Measurements from ENCODE around the gene ARID5B.

- TF ChIP-seq EZH2 (IDR thresholded peaks at IDR 0.05; ENCODE audit: low read length, missing control alignments): no peak
- TF ChIP-seq CTCF (conservative IDR thresholded peaks at IDR 0.05 in 1 of 2, IDR thresholded peaks at IDR 0.05 in 1 of 2; ENCODE audit: low read depth in 1 of 2, low read length in 2 of 2): no peak
Measured at GRCh38 chr10:62093863-62094291, 192.4 kb downstream of the ARID5B start.

Data from fibroblast of lung (primary cell).